Neural cell (in vitro differentiated cells): ENCODE data around the gene NCEH1. TPM values are rescaled to one million over a fixed set of nuclear protein-coding genes. Genes with fewer than 3 reads are reported as not detected.

Experiments used
- H2AFZ ChIP-seq: fragments of 200-600, 300-800 bp; sonication (generic), shearing (Covaris generic); 2 replicates; pipeline ENCODE4 v1.6.0; 2014; ENCODE audit warnings: low read depth, mild to moderate bottlenecking, antibody characterized with exemption, low read length, moderate library complexity
- H3F3A ChIP-seq: fragments of 200-600 bp; shearing (Covaris generic); 2 replicates; pipeline ENCODE4 v1.6.1; 2016; ENCODE audit warnings: mild to moderate bottlenecking, moderate library complexity, mixed read lengths, antibody characterized with exemption, low read length; ENCODE audit not compliant: insufficient read depth, poor library complexity, severe bottlenecking
- H3K27ac ChIP-seq: fragments of 200-600, 300-800 bp; sonication (generic), shearing (Covaris generic); 2 replicates; pipeline ENCODE4 v1.5.1; 2014; ENCODE audit warnings: mild to moderate bottlenecking, low read length, moderate library complexity
- H3K27me3 ChIP-seq: fragments of 300-800, 200-600 bp; sonication (generic), shearing (Covaris generic); 2 replicates; pipeline ENCODE4 v1.6.0; 2014; ENCODE audit warnings: mild to moderate bottlenecking, low read depth, low read length, moderate library complexity; ENCODE audit not compliant: insufficient read depth
- H3K36me3 ChIP-seq: fragments of 300-800, 200-600 bp; sonication (generic), shearing (Covaris generic); 2 replicates; pipeline ENCODE4 v1.5.1; 2014; ENCODE audit warnings: mild to moderate bottlenecking, antibody characterized with exemption, low read length, moderate library complexity; ENCODE audit not compliant: insufficient read depth
- H3K4me2 ChIP-seq: fragments of 300-800, 200-600 bp; sonication (generic), shearing (Covaris generic); 2 replicates; pipeline ENCODE4 v1.6.0; 2014; ENCODE audit warnings: mild to moderate bottlenecking, low read length
- H3K4me3 ChIP-seq: fragments of 300-800, 200-600 bp; sonication (generic), shearing (Covaris generic); 2 replicates; pipeline ENCODE4 v1.5.1; 2014; ENCODE audit warnings: mild to moderate bottlenecking, low read length, moderate library complexity
- H3K79me2 ChIP-seq: fragments of 200-600 bp; shearing (Covaris generic); replicated peaks from 2 replicates; pipeline ENCODE4 v1.6.0; 2014; ENCODE audit warnings: mild to moderate bottlenecking, low read length, moderate library complexity; ENCODE audit not compliant: insufficient read depth
- H3K9ac ChIP-seq: fragments of 300-800, 200-600 bp; sonication (generic), shearing (Covaris generic); 2 replicates; pipeline ENCODE4 v1.6.1; 2016; ENCODE audit warnings: mild to moderate bottlenecking, low read length, mixed read lengths
- H3K9me2 ChIP-seq: fragments of 200-600 bp; shearing (Covaris generic); 2 replicates; pipeline ENCODE4 v1.6.1; 2016; ENCODE audit warnings: mild to moderate bottlenecking, low read length, mixed read lengths; ENCODE audit not compliant: insufficient read depth
- H3K9me3 ChIP-seq: fragments of 200-600, 300-800 bp; sonication (generic), shearing (Covaris generic); 2 replicates; pipeline ENCODE4 v1.6.1; 2016; ENCODE audit warnings: mild to moderate bottlenecking, mixed run types, low read length, moderate library complexity, mixed read lengths
- H4K20me1 ChIP-seq: fragments of 200-600 bp; shearing (Covaris generic); 2 replicates; pipeline ENCODE4 v1.6.1; 2016; ENCODE audit warnings: mild to moderate bottlenecking, mixed run types; ENCODE audit not compliant: insufficient read depth
- CTCF ChIP-seq: fragments of 450-650 bp; IDR thresholded peaks from 2 replicates; pipeline ENCODE4 v1.5.1; 2014; ENCODE audit warnings: antibody characterized with exemption, mild to moderate bottlenecking, moderate library complexity; ENCODE audit not compliant: poor library complexity, severe bottlenecking
- EP300 ChIP-seq: fragments of 450-650 bp; conservative IDR thresholded peaks from 2 replicates; pipeline ENCODE4 v1.6.1; 2014; ENCODE audit warnings: antibody characterized with exemption, mild to moderate bottlenecking, moderate library complexity; ENCODE audit not compliant: poor library complexity, severe bottlenecking
- EZH2 ChIP-seq: fragments of 200-600, 300-800 bp; shearing (Covaris generic), sonication (generic); IDR thresholded peaks from 2 replicates; pipeline ENCODE4 v1.6.1; 2014; ENCODE audit warnings: antibody characterized with exemption, low read length, borderline replicate concordance, mild to moderate bottlenecking; ENCODE audit not compliant: insufficient read depth, poor library complexity, severe bottlenecking
- MXI1 ChIP-seq: fragments of 450-650 bp; conservative IDR thresholded peaks from 2 replicates; pipeline ENCODE4 v1.6.1; 2014; ENCODE audit warnings: antibody characterized with exemption, mild to moderate bottlenecking; ENCODE audit not compliant: poor library complexity, severe bottlenecking
- POLR2AphosphoS5 ChIP-seq: IDR thresholded peaks from 2 replicates; pipeline ENCODE4 v1.6.1; 2012
- RAD21 ChIP-seq: fragments of 450-650 bp; conservative IDR thresholded peaks from 2 replicates; pipeline ENCODE4 v1.6.1; 2014; ENCODE audit warnings: antibody characterized with exemption, mild to moderate bottlenecking, moderate library complexity
- REST ChIP-seq: IDR thresholded peaks from 2 replicates; pipeline ENCODE4 v1.6.1; 2012; ENCODE audit warnings: borderline replicate concordance
- SMC3 ChIP-seq: fragments of 450-650 bp; conservative IDR thresholded peaks from 2 replicates; pipeline ENCODE4 v1.6.1; 2014; ENCODE audit warnings: antibody characterized with exemption, mild to moderate bottlenecking, moderate library complexity; ENCODE audit not compliant: poor library complexity
- TAF1 ChIP-seq: IDR thresholded peaks from 2 replicates; pipeline ENCODE4 v1.6.1; 2012; ENCODE audit warnings: low read depth
- polyA plus RNA-seq: library from polyadenylated mRNA; depleted of rRNA; stranded (reverse); fragments of >200 nt; gene quantifications from 2 replicates; pipeline ENCODE4 v1.2.3, GENCODE V29; 2014

The NCEH1 gene
- polyA plus RNA-seq, 1 donor from 2014 or later, result 2.1 TPM

- H3K36me3 ChIP-seq, result no peaks in the 10 kb centered on the region
- no peak overlapping the region for H3K27ac ChIP-seq
- peaks cover 5% of the 10 kb centered on the region for H3K27me3 ChIP-seq
- H3K79me2 ChIP-seq, result no peaks in the 10 kb centered on the region
- no peak overlapping the region for H3K4me2 ChIP-seq
- no peak for TF ChIP-seq REST
- no peak for TF ChIP-seq CTCF
- TF ChIP-seq EZH2, result no peak
- TF ChIP-seq SMC3, result no peak
- TF ChIP-seq MXI1, result no peak
- no peak for TF ChIP-seq RAD21
- no peak for TF ChIP-seq POLR2AphosphoS5
- TF ChIP-seq TAF1, result no peak
- TF ChIP-seq EP300, result no peak
- no peak overlapping the region for H3K9ac ChIP-seq
- no peak overlapping the region for H2AFZ ChIP-seq
- no peaks in the 10 kb centered on the region for H4K20me1 ChIP-seq
- no peak overlapping the region for H3K4me3 ChIP-seq
- no peaks in the 10 kb centered on the region for H3F3A ChIP-seq
- H3K9me3 ChIP-seq, result no peaks in the 10 kb centered on the region
- no peaks in the 10 kb centered on the region for H3K9me2 ChIP-seq
Measured at GRCh38 chr3:172707967-172708366, 2.9 kb downstream of the NCEH1 start.

- Histone ChIP-seq H3F3A (no peaks in the 10 kb centered on the region), H3K36me3 (no peaks in the 10 kb centered on the region), H3K27ac (no peak overlapping the region), H3K79me2 (no peaks in the 10 kb centered on the region), H3K9me3 (no peaks in the 10 kb centered on the region), H3K4me3 (no peak overlapping the region), H3K9ac (no peak overlapping the region), H3K9me2 (no peaks in the 10 kb centered on the region), H3K27me3 (peaks cover 5% of the 10 kb centered on the region), H2AFZ (no peak overlapping the region), H4K20me1 (no peaks in the 10 kb centered on the region), H3K4me2 (no peak overlapping the region)
- no peak for TF ChIP-seq EP300
- TF ChIP-seq SMC3, result no peak
- TF ChIP-seq EZH2, result no peak
- TF ChIP-seq TAF1, result no peak
- TF ChIP-seq MXI1, result no peak
- no peak for TF ChIP-seq REST
- no peak for TF ChIP-seq RAD21
- TF ChIP-seq POLR2AphosphoS5, result no peak
- no peak for TF ChIP-seq CTCF
Measured at GRCh38 chr3:172707030-172707429, 3.8 kb downstream of the NCEH1 start.
